Common myeloid progenitor, CD34-positive (primary cell): ENCODE data around the gene VPS51.
A peak's percentile ranks its signal among the peaks of the same experiment; 100 is the strongest.

ENCODE experiments used
- CTCF ChIA-PET: fragments of 350-600 bp; sonication (Branson Sonifier 250); formaldehyde crosslinking; loops from one replicate; lab custom pipeline; 2021; ENCODE audit warnings: antibody characterized with exemption; lab: Charles Lee
- POLR2A ChIA-PET: fragments of 350-600 bp; sonication (Branson Sonifier 250); formaldehyde crosslinking; loops from one replicate; lab custom pipeline; 2021; ENCODE audit warnings: antibody characterized with exemption; lab: Charles Lee
- DNase-seq, 3 donors: peaks; one replicate each; pipeline versions ENCODE4 v3.0.0 to v3.0.0-alpha.2; 2013
- H3K27ac ChIP-seq, 2 experiments: 1 replicate in 1 of 2; 2 replicates in 1 of 2; pipeline ENCODE4 v1.7.0; 2013; ENCODE audit warnings: inconsistent platforms in 2 of 2, low read length in 2 of 2, mild to moderate bottlenecking in 2 of 2, low read depth in 1 of 2, moderate library complexity in 1 of 2; ENCODE audit not compliant: severe bottlenecking in 2 of 2, insufficient read depth in 1 of 2, poor library complexity in 1 of 2
- H3K27me3 ChIP-seq, 5 experiments: replicated peaks in 2 of 5; 1 replicate in 3 of 5; 2 replicates in 2 of 5; pipeline versions ENCODE4 v1.6.1 to v1.7.0; 2013; ENCODE audit warnings: low read length in 4 of 5, mild to moderate bottlenecking in 2 of 5, moderate library complexity in 2 of 5, inconsistent platforms in 1 of 5; ENCODE audit not compliant: insufficient read depth in 5 of 5, control insufficient read depth in 4 of 5
- H3K36me3 ChIP-seq, 4 experiments: 1 replicate in 2 of 4; 2 replicates in 2 of 4; pipeline versions ENCODE4 v1.6.1 to v1.7.0; 2013; ENCODE audit warnings: low read length in 3 of 4, control low read depth in 1 of 4, mild to moderate bottlenecking in 1 of 4; ENCODE audit not compliant: control insufficient read depth in 4 of 4, insufficient read depth in 4 of 4
- H3K4me1 ChIP-seq, 4 experiments: 1 replicate in 3 of 4; 2 replicates in 1 of 4; pipeline versions ENCODE4 v1.6.1 to v1.7.1; 2013; ENCODE audit warnings: low read length in 3 of 4, mild to moderate bottlenecking in 3 of 4, control low read depth in 1 of 4, inconsistent platforms in 1 of 4, moderate library complexity in 1 of 4; ENCODE audit not compliant: control insufficient read depth in 4 of 4, insufficient read depth in 4 of 4; ENCODE audit errors: control extremely low read depth in 1 of 4
- H3K4me3 ChIP-seq, 7 experiments: 1 replicate in 4 of 7; 2 replicates in 3 of 7; pipeline versions ENCODE4 v1.5.1 to v1.7.0; 2013; ENCODE audit warnings: mild to moderate bottlenecking in 7 of 7, low read length in 6 of 7, moderate library complexity in 6 of 7, inconsistent platforms in 2 of 7, low read depth in 2 of 7, control low read depth in 1 of 7; ENCODE audit not compliant: insufficient read depth in 4 of 7, control insufficient read depth in 1 of 7; ENCODE audit errors: extremely low read depth in 1 of 7
- H3K9me3 ChIP-seq, 5 experiments: 1 replicate in 4 of 5; 2 replicates in 1 of 5; pipeline versions ENCODE4 v1.6.1 to v1.7.1; 2013; ENCODE audit warnings: low read length in 4 of 5, mild to moderate bottlenecking in 2 of 5, inconsistent platforms in 1 of 5, low read depth in 1 of 5, moderate library complexity in 1 of 5; ENCODE audit not compliant: control insufficient read depth in 4 of 5, insufficient read depth in 2 of 5; ENCODE audit errors: control extremely low read depth in 1 of 5
- WGBS: methylation state at CpG from one replicate; pipeline ENCODE4 v1.1.5; 2013; ENCODE audit not compliant: insufficient coverage; 5-methylcytosine and 5-hydroxymethylcytosine counted together

The VPS51 gene

GRCh38 chr11:65063532-65063931 is 32.5 kb upstream of the VPS51 start:
- POLR2A ChIA-PET = interaction anchor here (1.3 kb wide), 1 partner anchor 12 kb away, joined by 4 read pairs; no protein-coding TSS in a partner anchor
- CTCF ChIA-PET = interaction anchor here (0.7 to 1.5 kb wide), 3 partner anchors 37 to 49 kb away, joined by 3 to 4 read pairs (median 4); partner anchors contain the start of genes ARL2 and TM7SF2
- Histone ChIP-seq H3K27me3 (no peaks in the 10 kb centered on the region), H3K36me3 (no peaks in the 10 kb centered on the region), H3K4me3 (no peak overlapping the region), H3K9me3 (no peaks in the 10 kb centered on the region), H3K4me1 (peaks cover 0 to 5% (median 0%) of the 10 kb centered on the region in 4 experiments), H3K27ac (no peak overlapping the region)
- DNase-seq = no peak
- 100% methylated on average over 3 of the region's 3 CpGs for WGBS

DNA sequence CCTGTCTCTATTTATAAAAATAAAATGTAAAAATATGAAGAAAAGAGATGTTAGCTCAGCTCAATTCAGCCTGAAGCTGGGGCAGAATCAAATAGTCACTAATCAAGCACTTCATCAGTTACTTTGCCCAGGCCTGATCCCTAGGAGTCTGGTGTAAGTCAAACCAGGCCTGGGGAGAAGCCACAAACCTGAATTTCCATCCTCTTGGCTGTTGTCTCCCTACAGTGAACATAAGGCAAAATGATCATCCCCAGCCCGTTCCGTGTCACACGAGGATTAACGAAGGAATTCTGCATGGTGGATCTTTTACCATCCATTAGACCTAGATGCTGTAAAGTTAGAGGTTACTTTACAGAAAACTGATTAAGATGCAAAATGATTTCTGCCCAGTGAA is 31.2 kb upstream of the VPS51 start:
- H3K4me3 ChIP-seq = no peak overlapping the region
- CTCF ChIA-PET = interaction anchor here (0.6 to 2.9 kb wide), 2 partner anchors 13 to 142 kb away, joined by 3 to 7 read pairs; no protein-coding TSS in a partner anchor
- H3K36me3 ChIP-seq = no peaks in the 10 kb centered on the region
- no peaks in the 10 kb centered on the region for H3K9me3 ChIP-seq
- POLR2A ChIA-PET = interaction anchor here (0.6 to 1.3 kb wide), 2 partner anchors 11 to 103 kb away, joined by 4 to 5 read pairs; no protein-coding TSS in a partner anchor
- DNase-seq = no peak
- H3K27ac ChIP-seq = no peak overlapping the region
- WGBS = 100% methylated on average over 2 of the region's 4 CpGs
- peaks cover 0 to 5% (median 0%) of the 10 kb centered on the region in 4 experiments for H3K4me1 ChIP-seq
- H3K27me3 ChIP-seq = no peaks in the 10 kb centered on the region

DNA sequence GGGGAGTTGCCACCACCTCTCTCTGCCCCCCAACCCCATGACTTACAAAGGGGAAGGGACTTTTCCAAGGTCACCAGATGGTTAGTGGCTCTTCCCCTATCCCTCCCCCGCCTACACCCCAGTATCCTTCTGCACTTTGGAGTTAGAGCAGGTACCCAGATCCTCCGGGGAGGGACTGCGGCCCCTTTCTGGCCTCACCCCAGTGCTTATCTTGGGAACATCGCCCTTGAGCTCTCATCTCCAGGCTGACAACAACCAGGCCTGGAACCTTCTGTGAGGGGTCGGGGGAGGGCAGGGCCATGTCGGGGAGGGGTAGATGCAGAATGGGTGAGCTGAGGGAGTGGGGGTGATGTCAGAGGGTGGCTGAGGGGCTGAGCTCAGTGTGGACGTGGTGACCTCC is 30.2 kb upstream of the VPS51 start:
- no peak overlapping the region for H3K4me3 ChIP-seq
- no peaks in the 10 kb centered on the region for H3K36me3 ChIP-seq
- no peaks in the 10 kb centered on the region for H3K9me3 ChIP-seq
- WGBS = 100% methylated on average over 3 of the region's 7 CpGs
- H3K27me3 ChIP-seq = no peaks in the 10 kb centered on the region
- CTCF ChIA-PET = interaction anchor here (0.6 to 2.9 kb wide), 4 partner anchors 9 to 37 kb away, joined by 3 to 7 read pairs (median 4); no protein-coding TSS in a partner anchor
- no peak overlapping the region for H3K27ac ChIP-seq
- peaks cover 0 to 2% (median 0%) of the 10 kb centered on the region in 4 experiments for H3K4me1 ChIP-seq
- DNase-seq = no peak
- POLR2A ChIA-PET = interaction anchor here (0.6 kb wide), 1 partner anchor 1436 kb away, joined by 4 read pairs; no protein-coding TSS in a partner anchor

DNA sequence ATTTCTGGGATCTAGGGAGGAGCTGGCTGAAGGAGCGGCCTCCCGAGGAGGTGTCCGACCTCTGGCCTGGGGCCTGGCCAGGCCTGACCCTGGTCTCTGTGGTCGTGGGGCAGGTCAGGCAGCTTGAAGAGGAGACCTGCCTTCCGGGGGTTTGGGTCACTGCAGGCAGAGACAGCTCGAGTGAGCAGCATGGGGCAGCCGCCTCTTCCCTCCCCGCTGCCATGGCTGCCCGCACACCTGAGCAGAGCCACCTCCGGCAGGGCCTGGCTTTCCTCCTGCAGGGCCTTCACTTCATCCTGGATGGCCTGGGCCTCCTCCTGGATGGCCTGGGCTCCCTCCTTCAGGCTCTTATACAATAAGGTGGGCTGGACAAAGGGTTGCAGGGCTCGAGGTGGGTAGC is 29.7 kb upstream of the VPS51 start:
- ChIA-PET POLR2A (interaction anchor here (0.6 kb wide), 1 partner anchor 1435 kb away, joined by 4 read pairs; no protein-coding TSS in a partner anchor), CTCF (interaction anchor here (1.3 to 2.9 kb wide), 3 partner anchors 9 to 11 kb away, joined by 3 to 7 read pairs (median 4); no protein-coding TSS in a partner anchor)
- WGBS = 100% methylated on average over 11 of the region's 11 CpGs
- Histone ChIP-seq H3K9me3 (no peaks in the 10 kb centered on the region), H3K4me3 (no peak overlapping the region), H3K27ac (no peak overlapping the region), H3K27me3 (no peaks in the 10 kb centered on the region), H3K36me3 (no peaks in the 10 kb centered on the region), H3K4me1 (peaks cover 0 to 2% (median 0%) of the 10 kb centered on the region in 4 experiments)
- DNase-seq = no peak

- CTCF ChIA-PET = interaction anchor here (1.3 to 2.9 kb wide), 3 partner anchors 9 to 11 kb away, joined by 3 to 7 read pairs (median 4); no protein-coding TSS in a partner anchor
- Histone ChIP-seq H3K27ac (no peak overlapping the region), H3K9me3 (no peaks in the 10 kb centered on the region), H3K36me3 (no peaks in the 10 kb centered on the region), H3K27me3 (no peaks in the 10 kb centered on the region), H3K4me1 (peaks cover 0 to 2% (median 0%) of the 10 kb centered on the region in 4 experiments), H3K4me3 (no peak overlapping the region)
- no peak for DNase-seq
- WGBS = 95% methylated on average over 3 of the region's 4 CpGs
- POLR2A ChIA-PET = no interaction called here
Observed at GRCh38 chr11:65066805-65067291, 29.2 kb upstream of the VPS51 start.

DNA sequence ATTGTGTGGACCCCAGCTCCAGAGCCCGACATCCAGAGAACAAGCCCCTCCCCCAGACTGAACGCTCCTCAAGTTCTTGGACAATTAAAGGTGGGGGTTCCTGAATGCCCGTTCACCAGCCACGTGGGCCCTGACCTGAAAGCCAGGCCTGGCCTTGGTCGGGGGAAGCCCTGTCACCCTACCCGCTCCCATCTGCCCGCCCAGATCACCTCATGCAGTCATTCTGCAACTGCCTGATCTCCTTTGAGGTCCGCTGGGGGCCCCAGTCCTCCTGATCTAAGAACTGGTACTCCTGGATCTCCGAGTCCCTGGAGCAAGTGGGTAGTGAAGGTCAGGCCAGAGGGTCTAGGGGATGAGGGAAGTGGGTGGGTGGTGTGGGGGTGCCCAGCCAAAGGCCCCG is 28.6 kb upstream of the VPS51 start:
- ChIA-PET CTCF (interaction anchor here (2.9 kb wide), 1 partner anchor 10 kb away, joined by 7 read pairs; no protein-coding TSS in a partner anchor), POLR2A (no interaction called here)
- H3K4me1 ChIP-seq = peaks cover 0 to under 1% (median 0%) of the 10 kb centered on the region in 4 experiments
- WGBS = 96% methylated on average over 3 of the region's 10 CpGs
- H3K4me3 ChIP-seq = no peak overlapping the region
- H3K36me3 ChIP-seq = no peaks in the 10 kb centered on the region
- no peaks in the 10 kb centered on the region for H3K9me3 ChIP-seq
- DNase-seq = no peak
- H3K27ac ChIP-seq = no peak overlapping the region
- no peaks in the 10 kb centered on the region for H3K27me3 ChIP-seq

- H3K36me3 ChIP-seq = no peaks in the 10 kb centered on the region
- ChIA-PET POLR2A (interaction anchor here (1.0 to 1.3 kb wide), 2 partner anchors 12 to 55 kb away, joined by 3 to 4 read pairs; no protein-coding TSS in a partner anchor), CTCF (interaction anchor here (1.0 to 2.0 kb wide), 7 partner anchors 9 to 55 kb away, joined by 3 to 5 read pairs (median 4); partner anchors contain the start of gene ARL2)
- peak in 2 of 3 donors; percentile 75 to 76 for DNase-seq
- H3K4me3 ChIP-seq = no peak overlapping the region
- no peaks in the 10 kb centered on the region for H3K4me1 ChIP-seq
- no peak overlapping the region for H3K27ac ChIP-seq
- no peaks in the 10 kb centered on the region for H3K9me3 ChIP-seq
- 19% methylated on average over 6 of the region's 9 CpGs for WGBS
- H3K27me3 ChIP-seq = no peaks in the 10 kb centered on the region
Observed at GRCh38 chr11:65069217-65069616, 26.8 kb upstream of the VPS51 start.
